MM.1S (cell line): ENCODE data around the gene TDRD7.

Experiments
- DNase-seq: peaks from one replicate; pipeline ENCODE4 v3.0.0-alpha.2; 2015
- H2AFZ ChIP-seq: fragments of 300-600 bp; sonication (generic); 2 replicates; pipeline ENCODE4 v1.6.0; 2016; ENCODE audit warnings: antibody characterized with exemption, low read length
- H3F3A ChIP-seq: fragments of 300-600 bp; sonication (generic); 2 replicates; pipeline ENCODE4 v1.6.1; 2016; ENCODE audit warnings: mild to moderate bottlenecking, antibody characterized with exemption, low read length, moderate library complexity, mixed read lengths; ENCODE audit not compliant: insufficient read depth
- H3K27ac ChIP-seq: fragments of 300-600 bp; sonication (generic); 2 replicates; pipeline ENCODE4 v1.5.1; 2016; ENCODE audit warnings: mild to moderate bottlenecking, low read length
- H3K27me3 ChIP-seq: fragments of 300-600 bp; sonication (generic); replicated peaks from 2 replicates; pipeline ENCODE4 v1.6.0; 2016; ENCODE audit warnings: low read length; ENCODE audit not compliant: insufficient read depth
- H3K36me3 ChIP-seq: fragments of 300-600 bp; sonication (generic); replicated peaks from 2 replicates; pipeline ENCODE4 v1.6.1; 2016; ENCODE audit warnings: mild to moderate bottlenecking, low read length, mixed read lengths; ENCODE audit not compliant: insufficient read depth
- H3K4me1 ChIP-seq: fragments of 300-600 bp; sonication (generic); 2 replicates; pipeline ENCODE4 v1.6.1; 2016; ENCODE audit warnings: low read length, mixed read lengths
- H3K4me2 ChIP-seq: fragments of 300-600 bp; sonication (generic); 2 replicates; pipeline ENCODE4 v1.6.0; 2016; ENCODE audit warnings: low read depth, low read length
- H3K4me3 ChIP-seq: fragments of 300-600 bp; sonication (generic); 2 replicates; pipeline ENCODE4 v1.5.1; 2016; ENCODE audit warnings: low read length, mixed read lengths
- H3K79me2 ChIP-seq: fragments of 300-600 bp; sonication (generic); 2 replicates; pipeline ENCODE4 v1.6.1; 2016; ENCODE audit warnings: mixed run types, low read length, mixed read lengths
- H3K9ac ChIP-seq: fragments of 300-600 bp; sonication (generic); 2 replicates; pipeline ENCODE4 v1.6.1; 2016; ENCODE audit warnings: low read length, mixed read lengths
- H3K9me2 ChIP-seq: fragments of 300-600 bp; sonication (generic); replicated peaks from 2 replicates; pipeline ENCODE4 v1.6.1; 2016; ENCODE audit warnings: mild to moderate bottlenecking, low read length, mixed read lengths; ENCODE audit not compliant: insufficient read depth
- H3K9me3 ChIP-seq: fragments of 300-600 bp; sonication (generic); replicated peaks from 2 replicates; pipeline ENCODE4 v1.6.1; 2016; ENCODE audit warnings: mild to moderate bottlenecking, low read length, mixed read lengths; ENCODE audit not compliant: insufficient read depth
- H4K20me1 ChIP-seq: fragments of 300-600 bp; sonication (generic); 2 replicates; pipeline ENCODE4 v1.6.1; 2016; ENCODE audit warnings: mild to moderate bottlenecking, low read length, moderate library complexity, mixed read lengths; ENCODE audit not compliant: insufficient read depth
- EZH2 ChIP-seq: fragments of 300-600 bp; sonication (generic); optimal IDR thresholded peaks from 2 replicates; pipeline ENCODE3; 2017; ENCODE audit warnings: low read depth, mild to moderate bottlenecking, antibody characterized with exemption, low read length, mixed read lengths
- EZH2phosphoT487 ChIP-seq: fragments of 300-600 bp; sonication (generic); IDR thresholded peaks from 2 replicates; pipeline ENCODE4 v1.6.1; 2018; ENCODE audit warnings: antibody characterized with exemption, low read length
- TF ChIP-seq, protein P1 (sequence below): fragments of 300-600 bp; sonication (generic); IDR thresholded peaks from 2 replicates; pipeline ENCODE4 v1.5.1; 2016; ENCODE audit warnings: antibody characterized with exemption, low read length, mixed read lengths

TDRD7 gene

GRCh38 chr9:97403746-97404316, 8.1 kb upstream of the TDRD7 start:
- H3K4me1 ChIP-seq = no peaks in the 10 kb centered on the region
- H3F3A ChIP-seq = no peaks in the 10 kb centered on the region
- H4K20me1 ChIP-seq = no peaks in the 10 kb centered on the region
- no peak for DNase-seq
- no peak overlapping the region for H3K4me3 ChIP-seq
- no peaks in the 10 kb centered on the region for H3K36me3 ChIP-seq
- H3K27ac ChIP-seq = no peak overlapping the region
- H3K9me3 ChIP-seq = no peaks in the 10 kb centered on the region
- no peaks in the 10 kb centered on the region for H3K9me2 ChIP-seq
- no peak overlapping the region for H3K4me2 ChIP-seq
- H3K9ac ChIP-seq = no peak overlapping the region
- H3K27me3 ChIP-seq = no peaks in the 10 kb centered on the region
- no peak overlapping the region for H2AFZ ChIP-seq
- no peaks in the 10 kb centered on the region for H3K79me2 ChIP-seq
- TF ChIP-seq, protein P1, sequence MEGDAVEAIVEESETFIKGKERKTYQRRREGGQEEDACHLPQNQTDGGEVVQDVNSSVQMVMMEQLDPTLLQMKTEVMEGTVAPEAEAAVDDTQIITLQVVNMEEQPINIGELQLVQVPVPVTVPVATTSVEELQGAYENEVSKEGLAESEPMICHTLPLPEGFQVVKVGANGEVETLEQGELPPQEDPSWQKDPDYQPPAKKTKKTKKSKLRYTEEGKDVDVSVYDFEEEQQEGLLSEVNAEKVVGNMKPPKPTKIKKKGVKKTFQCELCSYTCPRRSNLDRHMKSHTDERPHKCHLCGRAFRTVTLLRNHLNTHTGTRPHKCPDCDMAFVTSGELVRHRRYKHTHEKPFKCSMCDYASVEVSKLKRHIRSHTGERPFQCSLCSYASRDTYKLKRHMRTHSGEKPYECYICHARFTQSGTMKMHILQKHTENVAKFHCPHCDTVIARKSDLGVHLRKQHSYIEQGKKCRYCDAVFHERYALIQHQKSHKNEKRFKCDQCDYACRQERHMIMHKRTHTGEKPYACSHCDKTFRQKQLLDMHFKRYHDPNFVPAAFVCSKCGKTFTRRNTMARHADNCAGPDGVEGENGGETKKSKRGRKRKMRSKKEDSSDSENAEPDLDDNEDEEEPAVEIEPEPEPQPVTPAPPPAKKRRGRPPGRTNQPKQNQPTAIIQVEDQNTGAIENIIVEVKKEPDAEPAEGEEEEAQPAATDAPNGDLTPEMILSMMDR = no peak
- TF ChIP-seq EZH2phosphoT487 (no peak), EZH2 (no peak)

GRCh38 chr9:97405551-97405950, 6.3 kb upstream of the TDRD7 start:
- TF ChIP-seq, protein P1 = no peak
- TF ChIP-seq EZH2phosphoT487 (no peak), EZH2 (no peak)
- Histone ChIP-seq H3K36me3 (no peaks in the 10 kb centered on the region), H3K79me2 (no peaks in the 10 kb centered on the region), H2AFZ (no peak overlapping the region), H3K27me3 (no peaks in the 10 kb centered on the region), H3K9ac (no peak overlapping the region), H3K4me1 (no peaks in the 10 kb centered on the region), H3K4me2 (no peak overlapping the region), H3K9me2 (no peaks in the 10 kb centered on the region), H3F3A (no peaks in the 10 kb centered on the region), H4K20me1 (no peaks in the 10 kb centered on the region), H3K27ac (no peak overlapping the region), H3K4me3 (no peak overlapping the region), H3K9me3 (no peaks in the 10 kb centered on the region)
- no peak for DNase-seq

- DNase-seq = no peak
- Histone ChIP-seq H3K79me2 (no peaks in the 10 kb centered on the region), H2AFZ (no peak overlapping the region), H3K9me2 (no peaks in the 10 kb centered on the region), H3K9me3 (no peaks in the 10 kb centered on the region), H3K36me3 (no peaks in the 10 kb centered on the region), H4K20me1 (no peaks in the 10 kb centered on the region), H3F3A (peaks cover 5% of the 10 kb centered on the region; the same call in 1 of the 2 replicates), H3K9ac (no peak overlapping the region), H3K27me3 (no peaks in the 10 kb centered on the region), H3K4me3 (no peak overlapping the region), H3K27ac (no peak overlapping the region), H3K4me2 (no peak overlapping the region), H3K4me1 (no peaks in the 10 kb centered on the region)
- no peak for TF ChIP-seq EZH2phosphoT487
- TF ChIP-seq, protein P1 = no peak
- TF ChIP-seq EZH2 = no peak
These were observed 5.2 kb upstream of the TDRD7 start for GRCh38 chr9:97406620-97407177.
